Endothelial cell of umbilical vein (primary cell): ENCODE results near the gene GMPR2. TPM values are rescaled to one million over a fixed set of nuclear protein-coding genes. Genes with fewer than 3 reads are reported as not detected.

Experiments
- BruUV-seq: library from RNA; stranded (reverse); fragments of 400-500 nt; replicated peaks from 2 replicates; lab custom pipeline; 2021; lab: Mats Ljungman, UMichigan
- CTCF ChIA-PET: fragments of 300-600, 350-600 bp; sonication (Branson Sonifier 250); formaldehyde crosslinking; loops from one replicate; lab custom pipeline; 2021; ENCODE audit warnings: antibody characterized with exemption, inconsistent platforms; lab: Charles Lee
- POLR2A ChIA-PET: fragments of 300-600, 350-600 bp; sonication (Branson Sonifier 250); formaldehyde crosslinking; loops from one replicate; lab custom pipeline; 2021; ENCODE audit warnings: antibody characterized with exemption, inconsistent platforms; lab: Charles Lee
- DNase-seq: peaks from one replicate; pipeline ENCODE4 v3.0.0-alpha.2; 2011; ENCODE audit warnings: low read depth, low spot score
- FAIRE-seq: peaks from 2 replicates; lab custom pipeline; 2011; peaks lifted over from hg19 to GRCh38; lab: Jason Lieb, UNC
- H2AFZ ChIP-seq: 2 replicates; pipeline ENCODE4 v1.6.0; 2012; ENCODE audit warnings: low read depth, low read length, control low read depth, inconsistent platforms
- H3K27ac ChIP-seq: 2 replicates; pipeline ENCODE4 v1.5.1; 2011; ENCODE audit warnings: low read depth, mild to moderate bottlenecking, control low read depth, low read length, moderate library complexity; ENCODE audit not compliant: insufficient read depth
- H3K27me3 ChIP-seq, 2 experiments: 2 replicates each; pipeline versions ENCODE4 v1.6.0 to v1.6.1; 2011; ENCODE audit warnings: low read length in 2 of 2, mixed read lengths in 1 of 2; ENCODE audit not compliant: control insufficient read depth in 2 of 2, insufficient read depth in 2 of 2
- H3K36me3 ChIP-seq, 2 experiments: 2 replicates in 1 of 2; 3 replicates in 1 of 2; pipeline ENCODE4 v1.5.1; 2011; ENCODE audit warnings: low read length in 2 of 2, mild to moderate bottlenecking in 1 of 2, moderate library complexity in 1 of 2; ENCODE audit not compliant: control insufficient read depth in 2 of 2, insufficient read depth in 2 of 2; ENCODE audit errors: extremely low read depth in 1 of 2
- H3K4me1 ChIP-seq: 3 replicates; pipeline ENCODE4 v1.5.1; 2011; ENCODE audit warnings: mild to moderate bottlenecking, low read length; ENCODE audit not compliant: control insufficient read depth, insufficient read depth; ENCODE audit errors: extremely low read depth
- H3K4me2 ChIP-seq: 2 replicates; pipeline ENCODE4 v1.6.1; 2011; ENCODE audit warnings: low read length, control low read depth, mixed read lengths; ENCODE audit not compliant: insufficient read depth
- H3K4me3 ChIP-seq, 3 experiments: fragments of 200-600 bp in 1 of 3; sonication (generic), shearing (Covaris generic) in 1 of 3; replicated peaks in 1 of 3; 2 replicates each; pipeline ENCODE4 v1.5.1; 2011 to 2016; ENCODE audit warnings: control low read depth in 3 of 3, low read length in 3 of 3, mild to moderate bottlenecking in 2 of 3, inconsistent platforms in 1 of 3, low read depth in 1 of 3, moderate library complexity in 1 of 3; ENCODE audit not compliant: insufficient read depth in 1 of 3
- H3K79me2 ChIP-seq: 2 replicates; pipeline ENCODE4 v1.6.0; 2012; ENCODE audit warnings: low read length, inconsistent platforms; ENCODE audit not compliant: control insufficient read depth, insufficient read depth
- H3K9ac ChIP-seq: replicated peaks from 2 replicates; pipeline ENCODE3; 2011; ENCODE audit warnings: low read length, control low read depth; ENCODE audit not compliant: insufficient read depth; ENCODE audit errors: extremely low read depth
- H3K9me1 ChIP-seq: replicated peaks from 3 replicates; pipeline ENCODE4 v1.6.0; 2011; ENCODE audit warnings: mild to moderate bottlenecking, low read length; ENCODE audit not compliant: control insufficient read depth, insufficient read depth; ENCODE audit errors: extremely low read depth
- H3K9me3 ChIP-seq: replicated peaks from 2 replicates; pipeline ENCODE4 v1.5.1; 2012; ENCODE audit warnings: low read length, inconsistent platforms; ENCODE audit not compliant: control insufficient read depth, insufficient read depth
- H4K20me1 ChIP-seq: replicated peaks from 2 replicates; pipeline ENCODE3; 2011; ENCODE audit warnings: mild to moderate bottlenecking, low read length; ENCODE audit not compliant: control insufficient read depth, insufficient read depth; ENCODE audit errors: extremely low read depth
- EZH2 ChIP-seq: IDR thresholded peaks from 2 replicates; pipeline ENCODE4 v1.6.1; 2012; ENCODE audit warnings: borderline replicate concordance, low read depth, mild to moderate bottlenecking, moderate library complexity, low read length, inconsistent platforms; ENCODE audit not compliant: severe bottlenecking
- FOS ChIP-seq: IDR thresholded peaks from 2 replicates; pipeline ENCODE4 v1.6.1; 2011; ENCODE audit warnings: mild to moderate bottlenecking, low read length, moderate library complexity, borderline replicate concordance; ENCODE audit not compliant: insufficient read depth
- GATA2 ChIP-seq: IDR thresholded peaks from 2 replicates; pipeline ENCODE4 v1.7.0; 2011; ENCODE audit warnings: low read depth, mild to moderate bottlenecking, moderate library complexity, mixed read lengths, low read length; ENCODE audit not compliant: insufficient read length, insufficient read depth
- JUN ChIP-seq: IDR thresholded peaks from 2 replicates; pipeline ENCODE4 v1.6.1; 2011; ENCODE audit warnings: borderline replicate concordance, low read depth; ENCODE audit not compliant: insufficient read length, insufficient read depth
- MYC ChIP-seq: IDR thresholded peaks from one replicate; pipeline ENCODE4 v1.6.1; 2011; ENCODE audit warnings: mild to moderate bottlenecking, low read depth, low read length
- POLR2AphosphoS5 ChIP-seq: IDR thresholded peaks from 2 replicates; pipeline ENCODE4 v1.6.1; 2012; ENCODE audit warnings: low read depth, mild to moderate bottlenecking, control low read depth, low read length, moderate library complexity; ENCODE audit not compliant: insufficient read depth
- dilution Hi-C: fragments of 300-500 bp; cut with MboI; formaldehyde crosslinking; loops from one replicate; pipeline ENCODE4 v1.15.0; 2019; ENCODE audit warnings: low sequenced_read_pairs; ENCODE audit not compliant: extremely low pct_ligation_motif_present
- intact Hi-C: fragments of 100-400 bp; cut with micrococcal nuclease; formaldehyde crosslinking; loops from one replicate; pipeline ENCODE4 v1.10.0; 2022
- polyA plus RNA-seq, 4 experiments: library from polyadenylated mRNA; depleted of rRNA in 3 of 4; stranded (reverse) in 3 of 4; unstranded in 1 of 4; fragments of >200 nt; gene quantifications; 2 replicates each; pipeline versions ENCODE4 v1.2.1 to v1.2.3, GENCODE V29; 2011 to 2012; ENCODE audit warnings: missing spikeins in 1 of 4
- total RNA-seq: library from RNA; stranded (reverse); gene quantifications from 2 replicates; pipeline ENCODE4 v1.2.3, GENCODE V29; 2021
- TF ChIP-seq, protein P1 (sequence below), 2 donors: IDR thresholded peaks; 1 replicate in 1 of 2; 2 replicates in 1 of 2; pipeline ENCODE4 v1.5.1; 2011; ENCODE audit warnings: low read length in 2 of 2, mild to moderate bottlenecking in 2 of 2, moderate library complexity in 2 of 2, control low read depth in 1 of 2, inconsistent platforms in 1 of 2, low read depth in 1 of 2; ENCODE audit not compliant: insufficient read depth in 1 of 2; ENCODE audit errors: extremely low read depth in 1 of 2

Gene GMPR2
- total and polyA plus RNA-seq, 2 donors (not counting 3 experiments of a cell fraction or from before 2014, with no cell fraction given) = 58.1 to 61.8 TPM

DNA sequence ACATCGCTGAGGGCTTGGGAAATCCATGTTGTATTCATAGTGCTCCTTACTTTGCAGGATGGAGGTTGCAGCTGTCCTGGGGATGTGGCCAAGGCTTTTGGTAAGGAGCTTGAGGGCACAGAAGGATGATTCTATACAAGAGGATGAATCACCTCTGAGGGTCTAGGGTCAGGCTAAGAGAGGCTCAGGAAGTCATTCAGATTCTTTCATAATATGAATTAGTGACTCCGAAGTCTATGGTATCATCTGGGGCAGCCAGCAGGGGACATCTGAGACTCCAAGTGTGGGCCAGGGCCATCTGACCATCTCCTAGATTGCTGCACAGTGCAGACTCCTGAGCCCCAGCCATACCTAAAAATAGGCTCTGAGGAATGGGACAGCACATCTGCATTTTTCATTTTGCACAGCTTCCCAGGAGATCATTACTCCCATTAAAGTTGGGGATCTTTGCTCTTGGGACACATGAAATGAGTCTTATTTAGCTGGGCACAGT, 4.8 kb downstream of the GMPR2 start:
- intact Hi-C loops (no loop called here), dilution Hi-C loops (no loop called here)
- POLR2A ChIA-PET = interaction anchor here (0.9 kb wide), 1 partner anchor 9 kb away, joined by 4 read pairs; no protein-coding TSS in a partner anchor
- DNase-seq (no peak), FAIRE-seq (no peak)
- CTCF ChIA-PET = interaction anchor here (1.0 to 4.2 kb wide), 4 partner anchors 10 to 96 kb away, joined by 3 to 20 read pairs (median 10); partner anchors contain the start of gene MDP1
- no peaks in the 10 kb centered on the region for H4K20me1 ChIP-seq
- TF ChIP-seq POLR2AphosphoS5 (no peak), JUN (no peak), EZH2 (no peak), MYC (no peak), FOS (no peak), GATA2 (no peak)
- TF ChIP-seq, protein P1, sequence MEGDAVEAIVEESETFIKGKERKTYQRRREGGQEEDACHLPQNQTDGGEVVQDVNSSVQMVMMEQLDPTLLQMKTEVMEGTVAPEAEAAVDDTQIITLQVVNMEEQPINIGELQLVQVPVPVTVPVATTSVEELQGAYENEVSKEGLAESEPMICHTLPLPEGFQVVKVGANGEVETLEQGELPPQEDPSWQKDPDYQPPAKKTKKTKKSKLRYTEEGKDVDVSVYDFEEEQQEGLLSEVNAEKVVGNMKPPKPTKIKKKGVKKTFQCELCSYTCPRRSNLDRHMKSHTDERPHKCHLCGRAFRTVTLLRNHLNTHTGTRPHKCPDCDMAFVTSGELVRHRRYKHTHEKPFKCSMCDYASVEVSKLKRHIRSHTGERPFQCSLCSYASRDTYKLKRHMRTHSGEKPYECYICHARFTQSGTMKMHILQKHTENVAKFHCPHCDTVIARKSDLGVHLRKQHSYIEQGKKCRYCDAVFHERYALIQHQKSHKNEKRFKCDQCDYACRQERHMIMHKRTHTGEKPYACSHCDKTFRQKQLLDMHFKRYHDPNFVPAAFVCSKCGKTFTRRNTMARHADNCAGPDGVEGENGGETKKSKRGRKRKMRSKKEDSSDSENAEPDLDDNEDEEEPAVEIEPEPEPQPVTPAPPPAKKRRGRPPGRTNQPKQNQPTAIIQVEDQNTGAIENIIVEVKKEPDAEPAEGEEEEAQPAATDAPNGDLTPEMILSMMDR (IDR thresholded peaks at IDR 0.05; ENCODE audit: extremely low read depth in 1 of 2, insufficient read depth in 1 of 2, low read depth in 1 of 2, low read length in 2 of 2) = no peak
- H3K4me1 ChIP-seq = peaks cover 42% of the 10 kb centered on the region
- no peak overlapping the region for H3K27ac ChIP-seq
- peaks cover 8 to 33% of the 10 kb centered on the region in 2 experiments for H3K36me3 ChIP-seq
- no peak overlapping the region for H3K9ac ChIP-seq
- no TSS peak for BruUV-seq
- H3K4me3 ChIP-seq = no peak overlapping the region
- H3K9me1 ChIP-seq = no peaks in the 10 kb centered on the region
- no peak overlapping the region for H2AFZ ChIP-seq
- H3K79me2 ChIP-seq = peaks cover 38% of the 10 kb centered on the region
- H3K9me3 ChIP-seq = no peaks in the 10 kb centered on the region
- H3K27me3 ChIP-seq = no peaks in the 10 kb centered on the region
- H3K4me2 ChIP-seq = no peak overlapping the region
